ENCODE measurements around the gene STX4.

STX4 gene

GRCh38 chr16:31001507-31002249 lies 31.7 kb upstream of the STX4 start:
- FAIRE-seq (no peak), DNase-seq (ENCODE audit: insufficient read length) (no peak)
- TF ChIP-seq POLR2AphosphoS5 (IDR thresholded peaks at IDR 0.05; ENCODE audit: low read depth, low read length) (no peak), TAF1 (IDR thresholded peaks at IDR 0.05; ENCODE audit: borderline replicate concordance, low read depth, low read length) (no peak), POLR2A (IDR thresholded peaks at IDR 0.05; ENCODE audit: low read depth, low read length) (no peak)

- DNase-seq (ENCODE audit: insufficient read length) = no peak
- TF ChIP-seq POLR2AphosphoS5 (IDR thresholded peaks at IDR 0.05; ENCODE audit: low read depth, low read length) = no peak
- TF ChIP-seq POLR2A (IDR thresholded peaks at IDR 0.05; ENCODE audit: low read depth, low read length) = no peak
- no peak for TF ChIP-seq TAF1 (IDR thresholded peaks at IDR 0.05; ENCODE audit: borderline replicate concordance, low read depth, low read length)
- FAIRE-seq = no peak
These were observed 31.1 kb upstream of the STX4 start for GRCh38 chr16:31002250-31002700.

GRCh38 chr16:31002862-31003341 lies 30.5 kb upstream of the STX4 start:
- DNase-seq (ENCODE audit: insufficient read length) = no peak
- FAIRE-seq = no peak
- TF ChIP-seq TAF1 (IDR thresholded peaks at IDR 0.05; ENCODE audit: borderline replicate concordance, low read depth, low read length) = no peak
- TF ChIP-seq POLR2AphosphoS5 (IDR thresholded peaks at IDR 0.05; ENCODE audit: low read depth, low read length) = no peak
- no peak for TF ChIP-seq POLR2A (IDR thresholded peaks at IDR 0.05; ENCODE audit: low read depth, low read length)

GRCh38 chr16:31003744-31004143 lies 29.6 kb upstream of the STX4 start:
- no peak for FAIRE-seq
- TF ChIP-seq POLR2A (IDR thresholded peaks at IDR 0.05; ENCODE audit: low read depth, low read length) = no peak
- TF ChIP-seq TAF1 (IDR thresholded peaks at IDR 0.05; ENCODE audit: borderline replicate concordance, low read depth, low read length) = no peak
- TF ChIP-seq POLR2AphosphoS5 (IDR thresholded peaks at IDR 0.05; ENCODE audit: low read depth, low read length) = no peak
- no peak for DNase-seq (ENCODE audit: insufficient read length)

- TF ChIP-seq POLR2A (IDR thresholded peaks at IDR 0.05; ENCODE audit: low read depth, low read length) (no peak), TAF1 (IDR thresholded peaks at IDR 0.05; ENCODE audit: borderline replicate concordance, low read depth, low read length) (no peak), POLR2AphosphoS5 (IDR thresholded peaks at IDR 0.05; ENCODE audit: low read depth, low read length) (no peak)
- DNase-seq (ENCODE audit: insufficient read length) (no peak), FAIRE-seq (no peak)
These were observed 28.7 kb upstream of the STX4 start for GRCh38 chr16:31004658-31005057.

GRCh38 chr16:31005350-31006085 lies 27.8 kb upstream of the STX4 start:
- TF ChIP-seq POLR2A (IDR thresholded peaks at IDR 0.05; ENCODE audit: low read depth, low read length) (no peak), POLR2AphosphoS5 (IDR thresholded peaks at IDR 0.05; ENCODE audit: low read depth, low read length) (no peak), TAF1 (IDR thresholded peaks at IDR 0.05; ENCODE audit: borderline replicate concordance, low read depth, low read length) (no peak)
- DNase-seq (ENCODE audit: insufficient read length) = no peak
- no peak for FAIRE-seq

GRCh38 chr16:31006086-31006385 lies 27.3 kb upstream of the STX4 start:
- no peak for TF ChIP-seq TAF1 (IDR thresholded peaks at IDR 0.05; ENCODE audit: borderline replicate concordance, low read depth, low read length)
- TF ChIP-seq POLR2A (IDR thresholded peaks at IDR 0.05; ENCODE audit: low read depth, low read length) = no peak
- TF ChIP-seq POLR2AphosphoS5 (IDR thresholded peaks at IDR 0.05; ENCODE audit: low read depth, low read length) = no peak
- DNase-seq (ENCODE audit: insufficient read length) = no peak
- no peak for FAIRE-seq

GRCh38 chr16:31006589-31006988 lies 26.8 kb upstream of the STX4 start:
- TF ChIP-seq POLR2AphosphoS5 (IDR thresholded peaks at IDR 0.05; ENCODE audit: low read depth, low read length) (no peak), POLR2A (IDR thresholded peaks at IDR 0.05; ENCODE audit: low read depth, low read length) (no peak), TAF1 (IDR thresholded peaks at IDR 0.05; ENCODE audit: borderline replicate concordance, low read depth, low read length) (no peak)
- FAIRE-seq (no peak), DNase-seq (ENCODE audit: insufficient read length) (no peak)

GRCh38 chr16:31007684-31008083 lies 25.7 kb upstream of the STX4 start:
- DNase-seq (ENCODE audit: insufficient read length) = no peak
- FAIRE-seq = no peak
- TF ChIP-seq TAF1 (IDR thresholded peaks at IDR 0.05; ENCODE audit: borderline replicate concordance, low read depth, low read length) = no peak
- TF ChIP-seq POLR2A (IDR thresholded peaks at IDR 0.05; ENCODE audit: low read depth, low read length) = no peak
- TF ChIP-seq POLR2AphosphoS5 (IDR thresholded peaks at IDR 0.05; ENCODE audit: low read depth, low read length) = no peak

- FAIRE-seq (no peak), DNase-seq (ENCODE audit: insufficient read length) (no peak)
- TF ChIP-seq POLR2A (IDR thresholded peaks at IDR 0.05; ENCODE audit: low read depth, low read length) (no peak), POLR2AphosphoS5 (IDR thresholded peaks at IDR 0.05; ENCODE audit: low read depth, low read length) (no peak), TAF1 (IDR thresholded peaks at IDR 0.05; ENCODE audit: borderline replicate concordance, low read depth, low read length) (no peak)
These were observed 25.2 kb upstream of the STX4 start for GRCh38 chr16:31008149-31008548.

GRCh38 chr16:31008551-31008950 lies 24.8 kb upstream of the STX4 start:
- TF ChIP-seq POLR2AphosphoS5 (IDR thresholded peaks at IDR 0.05; ENCODE audit: low read depth, low read length) (no peak), TAF1 (IDR thresholded peaks at IDR 0.05; ENCODE audit: borderline replicate concordance, low read depth, low read length) (no peak), POLR2A (IDR thresholded peaks at IDR 0.05; ENCODE audit: low read depth, low read length) (no peak)
- FAIRE-seq (no peak), DNase-seq (ENCODE audit: insufficient read length) (no peak)

- TF ChIP-seq TAF1 (IDR thresholded peaks at IDR 0.05; ENCODE audit: borderline replicate concordance, low read depth, low read length) (no peak), POLR2A (IDR thresholded peaks at IDR 0.05; ENCODE audit: low read depth, low read length) (no peak)
- DNase-seq (ENCODE audit: insufficient read length) = no peak
- FAIRE-seq = no peak
These were observed 24.2 kb upstream of the STX4 start for GRCh38 chr16:31009120-31009519.
